Measurements from ENCODE around the gene UNC93B1. TPM values are rescaled to one million over a fixed set of nuclear protein-coding genes. Genes with fewer than 3 reads are reported as not detected.

The UNC93B1 gene, protein sequence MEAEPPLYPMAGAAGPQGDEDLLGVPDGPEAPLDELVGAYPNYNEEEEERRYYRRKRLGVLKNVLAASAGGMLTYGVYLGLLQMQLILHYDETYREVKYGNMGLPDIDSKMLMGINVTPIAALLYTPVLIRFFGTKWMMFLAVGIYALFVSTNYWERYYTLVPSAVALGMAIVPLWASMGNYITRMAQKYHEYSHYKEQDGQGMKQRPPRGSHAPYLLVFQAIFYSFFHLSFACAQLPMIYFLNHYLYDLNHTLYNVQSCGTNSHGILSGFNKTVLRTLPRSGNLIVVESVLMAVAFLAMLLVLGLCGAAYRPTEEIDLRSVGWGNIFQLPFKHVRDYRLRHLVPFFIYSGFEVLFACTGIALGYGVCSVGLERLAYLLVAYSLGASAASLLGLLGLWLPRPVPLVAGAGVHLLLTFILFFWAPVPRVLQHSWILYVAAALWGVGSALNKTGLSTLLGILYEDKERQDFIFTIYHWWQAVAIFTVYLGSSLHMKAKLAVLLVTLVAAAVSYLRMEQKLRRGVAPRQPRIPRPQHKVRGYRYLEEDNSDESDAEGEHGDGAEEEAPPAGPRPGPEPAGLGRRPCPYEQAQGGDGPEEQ
- 14.7 and 14.9 TPM in 2 replicates for total RNA-seq (2022)
- Bru-seq, nascent RNA: percentile 35 among the genes with signal in this experiment
- percentile 45 among the genes with signal in this experiment for BruChase-seq, experiment 1, labeled RNA remaining after a 6-hour chase
- percentile 38 among the genes with signal in this experiment for BruChase-seq, experiment 2, labeled RNA remaining after a 2-hour chase
- long read RNA-seq, transcript UNC93B1-201 (11 exons, 2,316 nt): major isoform, 64 of 79 reads
- long read RNA-seq, partial matches to known transcripts: 7 of 79 reads
- long read RNA-seq, other reads (novel, unspliced or antisense): 6 of 79 reads

DNA sequence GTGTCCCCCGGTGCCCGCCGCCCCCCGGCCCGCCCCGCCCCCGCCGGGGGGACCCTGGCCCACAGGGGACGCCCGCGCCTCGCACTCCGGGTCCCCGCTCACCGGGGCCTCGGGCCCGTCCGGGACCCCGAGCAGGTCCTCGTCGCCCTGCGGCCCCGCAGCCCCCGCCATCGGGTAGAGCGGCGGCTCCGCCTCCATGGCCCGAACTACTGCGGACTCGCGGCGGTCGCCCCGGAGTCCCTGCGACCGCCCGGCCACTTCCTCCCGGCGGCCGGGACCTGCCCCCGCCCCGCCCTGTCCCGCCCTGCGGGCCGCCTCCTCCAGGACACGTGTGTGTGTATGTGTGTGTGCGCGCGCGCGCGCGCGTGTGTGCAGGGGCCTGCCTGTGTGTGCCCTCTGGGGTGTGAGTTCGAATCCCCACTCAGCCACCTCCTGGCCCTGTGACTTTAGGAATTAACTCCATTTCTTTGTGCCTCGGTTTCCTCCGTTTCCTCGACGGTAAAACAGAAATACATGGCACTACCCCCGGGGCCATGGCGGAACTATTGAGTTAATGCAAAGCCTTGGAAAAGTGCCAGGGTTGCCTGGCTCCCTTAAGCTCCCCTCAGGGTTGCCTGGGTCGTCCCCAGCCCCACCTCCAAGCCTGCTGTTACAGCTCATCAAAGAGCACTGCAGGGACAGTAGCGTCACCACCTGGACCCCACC is at the start of gene UNC93B1:
UNC93B1 (minus strand) TSS at position 252 of the 705 bp plus-strand sequence; CDS start at position 198, 54 bp downstream.
- ChIA-PET CTCF (no interaction called here), POLR2A (interaction anchor here (0.8 to 1.1 kb wide), 2 partner anchors 11 to 26 kb away, joined by 4 read pairs; no protein-coding TSS in a partner anchor)
- intact Hi-C loops (cut with micrococcal nuclease): no loop called here
- no peaks in the 10 kb centered on the region for H3K36me3 Mint-ChIP-seq (ENCODE audit: insufficient read depth, unreplicated experiment)
- no peak for TF ChIP-seq CTCF (IDR thresholded peaks at IDR 0.05; ENCODE audit: unreplicated experiment)
- no peaks in the 10 kb centered on the region for H3K27me3 Mint-ChIP-seq (ENCODE audit: insufficient read depth, unreplicated experiment)
- no peaks in the 10 kb centered on the region for H3K9me3 Mint-ChIP-seq (ENCODE audit: unreplicated experiment)
- H3K4me3 Mint-ChIP-seq (ENCODE audit: unreplicated experiment): peak within 1 kb of the TSS; percentile 74
- H3K4me1 Mint-ChIP-seq (ENCODE audit: insufficient read depth, unreplicated experiment): peaks cover 3% of the 10 kb centered on the region
- DNase-seq (ENCODE audit: unreplicated experiment): peak; percentile 83
- H3K27ac Mint-ChIP-seq (ENCODE audit: low read depth, unreplicated experiment): peak within 1 kb of the TSS; percentile 42
- BruUV-seq (replicated peaks): no TSS peak

- Mint-ChIP-seq H3K27me3 (ENCODE audit: insufficient read depth, unreplicated experiment) (no peaks in the 10 kb centered on the region), H3K27ac (ENCODE audit: low read depth, unreplicated experiment) (no peak overlapping the region), H3K4me3 (ENCODE audit: unreplicated experiment) (no peak overlapping the region), H3K36me3 (ENCODE audit: insufficient read depth, unreplicated experiment) (peaks cover 10% of the 10 kb centered on the region), H3K4me1 (ENCODE audit: insufficient read depth, unreplicated experiment) (no peaks in the 10 kb centered on the region), H3K9me3 (ENCODE audit: unreplicated experiment) (no peaks in the 10 kb centered on the region)
- TF ChIP-seq CTCF (IDR thresholded peaks at IDR 0.05; ENCODE audit: unreplicated experiment): no peak
- BruUV-seq (replicated peaks): no TSS peak
- CTCF ChIA-PET: no interaction called here
- no peak for DNase-seq (ENCODE audit: unreplicated experiment)
- POLR2A ChIA-PET: no interaction called here
- intact Hi-C loops (cut with micrococcal nuclease): no loop called here
Measured at GRCh38 chr11:68053117-68053516, 49.2 kb upstream of the UNC93B1 start.

DNA sequence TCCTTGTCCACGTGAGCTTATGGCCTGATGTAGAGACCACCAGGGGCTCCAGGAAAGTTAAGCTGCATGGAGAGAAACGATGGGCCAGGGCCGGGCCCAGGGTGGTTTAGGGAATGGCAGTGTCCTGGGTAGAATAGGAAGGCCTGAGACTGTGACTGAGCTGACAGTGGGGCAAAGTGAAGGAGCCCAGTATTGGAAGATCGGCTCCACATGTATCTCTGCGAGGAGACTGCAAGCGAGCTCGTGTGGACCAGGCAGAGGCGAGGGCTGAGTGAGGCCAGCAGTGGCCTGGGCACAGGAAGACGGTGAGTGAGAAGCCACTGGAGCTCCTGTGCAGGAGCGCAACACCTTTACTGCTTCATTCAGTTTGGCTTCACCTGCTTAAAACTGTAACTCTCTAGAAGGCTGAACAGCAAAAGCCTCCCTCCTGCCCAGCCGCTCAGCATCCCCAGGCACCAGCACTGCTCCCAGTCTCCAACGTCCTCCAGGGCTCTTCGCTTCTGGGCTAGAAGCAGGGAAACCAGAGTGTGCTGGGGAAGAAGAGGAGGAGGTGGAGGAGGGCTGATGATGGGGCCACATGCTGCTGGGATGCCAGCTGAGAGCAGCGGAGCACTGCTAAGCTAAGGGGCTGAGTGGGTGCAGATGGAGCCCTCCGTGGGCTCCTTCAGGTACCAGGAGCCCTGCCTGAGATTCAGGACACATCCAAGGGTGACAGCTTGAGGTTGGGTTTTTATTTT is 48.4 kb upstream of the UNC93B1 start:
- POLR2A ChIA-PET: no interaction called here
- no peak overlapping the region for H3K4me3 Mint-ChIP-seq (ENCODE audit: unreplicated experiment)
- DNase-seq (ENCODE audit: unreplicated experiment): no peak
- no TSS peak for BruUV-seq (replicated peaks)
- H3K9me3 Mint-ChIP-seq (ENCODE audit: unreplicated experiment): no peaks in the 10 kb centered on the region
- H3K36me3 Mint-ChIP-seq (ENCODE audit: insufficient read depth, unreplicated experiment): peaks cover 5% of the 10 kb centered on the region
- H3K4me1 Mint-ChIP-seq (ENCODE audit: insufficient read depth, unreplicated experiment): no peaks in the 10 kb centered on the region
- intact Hi-C loops (cut with micrococcal nuclease): no loop called here
- no peak overlapping the region for H3K27ac Mint-ChIP-seq (ENCODE audit: low read depth, unreplicated experiment)
- no peaks in the 10 kb centered on the region for H3K27me3 Mint-ChIP-seq (ENCODE audit: insufficient read depth, unreplicated experiment)
- no peak for TF ChIP-seq CTCF (IDR thresholded peaks at IDR 0.05; ENCODE audit: unreplicated experiment)
- CTCF ChIA-PET: interaction anchor here (0.6 kb wide), 1 partner anchor 708 kb away, joined by 3 read pairs; no protein-coding TSS in a partner anchor
